Endothelial cell of umbilical vein (primary cell): ENCODE measurements around the gene ELAC2. TPM values are rescaled to one million over a fixed set of nuclear protein-coding genes. Genes with fewer than 3 reads are reported as not detected.

ENCODE experiments used
- BruUV-seq: library from RNA; stranded (reverse); fragments of 400-500 nt; replicated peaks from 2 replicates; lab custom pipeline; 2021; lab: Mats Ljungman, UMichigan
- CTCF ChIA-PET: fragments of 300-600, 350-600 bp; sonication (Branson Sonifier 250); formaldehyde crosslinking; loops from one replicate; lab custom pipeline; 2021; ENCODE audit warnings: antibody characterized with exemption, inconsistent platforms; lab: Charles Lee
- POLR2A ChIA-PET: fragments of 300-600, 350-600 bp; sonication (Branson Sonifier 250); formaldehyde crosslinking; loops from one replicate; lab custom pipeline; 2021; ENCODE audit warnings: antibody characterized with exemption, inconsistent platforms; lab: Charles Lee
- DNase-seq: peaks from one replicate; pipeline ENCODE4 v3.0.0-alpha.2; 2011; ENCODE audit warnings: low read depth, low spot score
- FAIRE-seq: peaks from 2 replicates; lab custom pipeline; 2011; peaks lifted over from hg19 to GRCh38; lab: Jason Lieb, UNC
- H2AFZ ChIP-seq: 2 replicates; pipeline ENCODE4 v1.6.0; 2012; ENCODE audit warnings: low read depth, low read length, control low read depth, inconsistent platforms
- H3K27ac ChIP-seq: 2 replicates; pipeline ENCODE4 v1.5.1; 2011; ENCODE audit warnings: low read depth, mild to moderate bottlenecking, control low read depth, low read length, moderate library complexity; ENCODE audit not compliant: insufficient read depth
- H3K27me3 ChIP-seq, 2 experiments: 2 replicates each; pipeline versions ENCODE4 v1.6.0 to v1.6.1; 2011; ENCODE audit warnings: low read length in 2 of 2, mixed read lengths in 1 of 2; ENCODE audit not compliant: control insufficient read depth in 2 of 2, insufficient read depth in 2 of 2
- H3K36me3 ChIP-seq, 2 experiments: 2 replicates in 1 of 2; 3 replicates in 1 of 2; pipeline ENCODE4 v1.5.1; 2011; ENCODE audit warnings: low read length in 2 of 2, mild to moderate bottlenecking in 1 of 2, moderate library complexity in 1 of 2; ENCODE audit not compliant: control insufficient read depth in 2 of 2, insufficient read depth in 2 of 2; ENCODE audit errors: extremely low read depth in 1 of 2
- H3K4me1 ChIP-seq: 3 replicates; pipeline ENCODE4 v1.5.1; 2011; ENCODE audit warnings: mild to moderate bottlenecking, low read length; ENCODE audit not compliant: control insufficient read depth, insufficient read depth; ENCODE audit errors: extremely low read depth
- H3K4me2 ChIP-seq: 2 replicates; pipeline ENCODE4 v1.6.1; 2011; ENCODE audit warnings: low read length, control low read depth, mixed read lengths; ENCODE audit not compliant: insufficient read depth
- H3K4me3 ChIP-seq, 3 experiments: fragments of 200-600 bp in 1 of 3; sonication (generic), shearing (Covaris generic) in 1 of 3; replicated peaks in 1 of 3; 2 replicates each; pipeline ENCODE4 v1.5.1; 2011 to 2016; ENCODE audit warnings: control low read depth in 3 of 3, low read length in 3 of 3, mild to moderate bottlenecking in 2 of 3, inconsistent platforms in 1 of 3, low read depth in 1 of 3, moderate library complexity in 1 of 3; ENCODE audit not compliant: insufficient read depth in 1 of 3
- H3K79me2 ChIP-seq: 2 replicates; pipeline ENCODE4 v1.6.0; 2012; ENCODE audit warnings: low read length, inconsistent platforms; ENCODE audit not compliant: control insufficient read depth, insufficient read depth
- H3K9ac ChIP-seq: replicated peaks from 2 replicates; pipeline ENCODE3; 2011; ENCODE audit warnings: low read length, control low read depth; ENCODE audit not compliant: insufficient read depth; ENCODE audit errors: extremely low read depth
- H3K9me1 ChIP-seq: replicated peaks from 3 replicates; pipeline ENCODE4 v1.6.0; 2011; ENCODE audit warnings: mild to moderate bottlenecking, low read length; ENCODE audit not compliant: control insufficient read depth, insufficient read depth; ENCODE audit errors: extremely low read depth
- H3K9me3 ChIP-seq: replicated peaks from 2 replicates; pipeline ENCODE4 v1.5.1; 2012; ENCODE audit warnings: low read length, inconsistent platforms; ENCODE audit not compliant: control insufficient read depth, insufficient read depth
- H4K20me1 ChIP-seq: replicated peaks from 2 replicates; pipeline ENCODE3; 2011; ENCODE audit warnings: mild to moderate bottlenecking, low read length; ENCODE audit not compliant: control insufficient read depth, insufficient read depth; ENCODE audit errors: extremely low read depth
- CTCF ChIP-seq, 2 donors: IDR thresholded peaks; 1 replicate in 1 of 2; 2 replicates in 1 of 2; pipeline ENCODE4 v1.5.1; 2011; ENCODE audit warnings: low read length in 2 of 2, mild to moderate bottlenecking in 2 of 2, moderate library complexity in 2 of 2, control low read depth in 1 of 2, inconsistent platforms in 1 of 2, low read depth in 1 of 2; ENCODE audit not compliant: insufficient read depth in 1 of 2; ENCODE audit errors: extremely low read depth in 1 of 2
- EZH2 ChIP-seq: IDR thresholded peaks from 2 replicates; pipeline ENCODE4 v1.6.1; 2012; ENCODE audit warnings: borderline replicate concordance, low read depth, mild to moderate bottlenecking, moderate library complexity, low read length, inconsistent platforms; ENCODE audit not compliant: severe bottlenecking
- FOS ChIP-seq: IDR thresholded peaks from 2 replicates; pipeline ENCODE4 v1.6.1; 2011; ENCODE audit warnings: mild to moderate bottlenecking, low read length, moderate library complexity, borderline replicate concordance; ENCODE audit not compliant: insufficient read depth
- GATA2 ChIP-seq: IDR thresholded peaks from 2 replicates; pipeline ENCODE4 v1.7.0; 2011; ENCODE audit warnings: low read depth, mild to moderate bottlenecking, moderate library complexity, mixed read lengths, low read length; ENCODE audit not compliant: insufficient read length, insufficient read depth
- JUN ChIP-seq: IDR thresholded peaks from 2 replicates; pipeline ENCODE4 v1.6.1; 2011; ENCODE audit warnings: borderline replicate concordance, low read depth; ENCODE audit not compliant: insufficient read length, insufficient read depth
- MYC ChIP-seq: IDR thresholded peaks from one replicate; pipeline ENCODE4 v1.6.1; 2011; ENCODE audit warnings: mild to moderate bottlenecking, low read depth, low read length
- POLR2A ChIP-seq: IDR thresholded peaks from 2 replicates; pipeline ENCODE4 v1.6.1; 2012; ENCODE audit warnings: low read depth, mild to moderate bottlenecking, control low read depth, low read length
- POLR2AphosphoS5 ChIP-seq: IDR thresholded peaks from 2 replicates; pipeline ENCODE4 v1.6.1; 2012; ENCODE audit warnings: low read depth, mild to moderate bottlenecking, control low read depth, low read length, moderate library complexity; ENCODE audit not compliant: insufficient read depth
- dilution Hi-C: fragments of 300-500 bp; cut with MboI; formaldehyde crosslinking; loops from one replicate; pipeline ENCODE4 v1.15.0; 2019; ENCODE audit warnings: low sequenced_read_pairs; ENCODE audit not compliant: extremely low pct_ligation_motif_present
- intact Hi-C: fragments of 100-400 bp; cut with micrococcal nuclease; formaldehyde crosslinking; loops from one replicate; pipeline ENCODE4 v1.10.0; 2022
- polyA plus RNA-seq, 4 experiments: library from polyadenylated mRNA; depleted of rRNA in 3 of 4; stranded (reverse) in 3 of 4; unstranded in 1 of 4; fragments of >200 nt; gene quantifications; 2 replicates each; pipeline versions ENCODE4 v1.2.1 to v1.2.3, GENCODE V29; 2011 to 2012; ENCODE audit warnings: missing spikeins in 1 of 4
- total RNA-seq: library from RNA; stranded (reverse); gene quantifications from 2 replicates; pipeline ENCODE4 v1.2.3, GENCODE V29; 2021
- TF ChIP-seq, protein P1 (sequence below): IDR thresholded peaks from 2 replicates; pipeline ENCODE4 v1.6.1; 2011; ENCODE audit not compliant: insufficient read depth, insufficient read length

ELAC2 gene
- total and polyA plus RNA-seq, 2 donors (not counting 3 experiments of a cell fraction or from before 2014, with no cell fraction given), result 64.8 to 75.9 TPM

DNA sequence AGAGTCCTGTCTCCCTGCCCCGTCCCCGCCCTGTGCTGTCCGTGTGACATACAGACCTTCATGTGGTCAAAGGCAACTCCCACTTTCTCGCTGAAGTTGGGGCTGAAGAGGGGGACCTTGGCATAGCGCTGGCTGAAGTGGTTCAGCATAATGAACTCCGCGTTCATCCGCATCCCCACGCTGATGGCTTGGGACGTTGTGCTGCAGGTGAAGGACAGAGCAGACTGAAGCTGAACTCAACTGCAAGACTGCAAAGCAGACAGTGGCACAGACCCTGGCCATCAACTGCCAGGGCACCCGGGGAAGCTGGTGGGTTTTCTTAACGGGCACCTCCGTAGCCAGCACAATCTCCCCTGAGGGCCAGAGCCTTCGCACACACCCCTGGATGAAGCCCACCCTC, 24.2 kb downstream of the ELAC2 start:
- no TSS peak for BruUV-seq
- dilution Hi-C loops, result no loop called here
- H3K27me3 ChIP-seq, result no peaks in the 10 kb centered on the region

More for the DNA sequence above, 24.2 kb downstream of the ELAC2 start:
- DNase-seq (no peak), FAIRE-seq (no peak)
- no peak for TF ChIP-seq FOS
- no peak for TF ChIP-seq GATA2
- TF ChIP-seq, protein P1, sequence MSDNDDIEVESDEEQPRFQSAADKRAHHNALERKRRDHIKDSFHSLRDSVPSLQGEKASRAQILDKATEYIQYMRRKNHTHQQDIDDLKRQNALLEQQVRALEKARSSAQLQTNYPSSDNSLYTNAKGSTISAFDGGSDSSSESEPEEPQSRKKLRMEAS, result no peak
- TF ChIP-seq CTCF (IDR thresholded peaks at IDR 0.05; ENCODE audit: extremely low read depth in 1 of 2, insufficient read depth in 1 of 2, low read depth in 1 of 2, low read length in 2 of 2), result no peak
- TF ChIP-seq EZH2, result no peak
- no peak for TF ChIP-seq POLR2A
- no peak for TF ChIP-seq MYC
- TF ChIP-seq JUN, result no peak
- no peak for TF ChIP-seq POLR2AphosphoS5
- peaks cover 33 to 59% of the 10 kb centered on the region in 2 experiments for H3K36me3 ChIP-seq
- intact Hi-C loops, result no loop called here
- no peak overlapping the region for H3K9ac ChIP-seq
- H3K27ac ChIP-seq, result no peak overlapping the region
- no peak overlapping the region for H2AFZ ChIP-seq
- H3K4me1 ChIP-seq, result no peaks in the 10 kb centered on the region
- no peaks in the 10 kb centered on the region for H4K20me1 ChIP-seq
- ChIA-PET CTCF (no interaction called here), POLR2A (no interaction called here)
- H3K9me3 ChIP-seq, result no peaks in the 10 kb centered on the region
- no peaks in the 10 kb centered on the region for H3K9me1 ChIP-seq
- H3K4me3 ChIP-seq, result no peak overlapping the region
- no peaks in the 10 kb centered on the region for H3K79me2 ChIP-seq
- no peak overlapping the region for H3K4me2 ChIP-seq
